Measurements from ENCODE around the gene TSPAN12. TPM values are rescaled to one million over a fixed set of nuclear protein-coding genes. Genes with fewer than 3 reads are reported as not detected.

The TSPAN12 gene
- total and polyA plus RNA-seq, 12 donors = 9.4 to 166 (median 80.6) TPM

DNA sequence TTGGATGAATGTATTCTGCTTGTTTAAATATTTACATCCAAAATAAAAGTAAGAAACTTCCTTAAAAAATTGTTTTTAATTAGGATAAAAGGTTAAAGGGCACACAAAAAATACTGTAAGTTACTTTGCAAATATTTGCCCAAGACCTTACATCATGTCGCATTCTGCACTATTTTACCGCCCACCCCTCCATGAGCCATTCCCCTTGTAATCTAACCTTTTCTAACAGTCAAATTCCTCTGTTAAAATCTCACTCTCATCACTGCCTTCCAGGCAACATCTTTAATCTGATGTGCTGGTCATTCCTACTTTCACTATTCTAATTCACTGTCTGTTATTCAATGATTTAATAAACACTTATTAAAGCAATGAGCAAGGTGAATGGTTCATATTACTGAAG lies 23.2 kb downstream of the TSPAN12 start:
- intact Hi-C loops (cut with DNase I) = no loop called here
- Histone ChIP-seq H3K4me3 (no peak overlapping the region), H3K27ac (no peak overlapping the region), H3K36me3 (replicated peaks in 1 of 2) (no peaks in the 10 kb centered on the region), H3K9me3 (replicated peaks in 1 of 3) (no peaks in the 10 kb centered on the region), H3K27me3 (no peaks in the 10 kb centered on the region), H3K4me1 (replicated peaks in 1 of 2) (no peaks in the 10 kb centered on the region)
- TF ChIP-seq, protein P1, sequence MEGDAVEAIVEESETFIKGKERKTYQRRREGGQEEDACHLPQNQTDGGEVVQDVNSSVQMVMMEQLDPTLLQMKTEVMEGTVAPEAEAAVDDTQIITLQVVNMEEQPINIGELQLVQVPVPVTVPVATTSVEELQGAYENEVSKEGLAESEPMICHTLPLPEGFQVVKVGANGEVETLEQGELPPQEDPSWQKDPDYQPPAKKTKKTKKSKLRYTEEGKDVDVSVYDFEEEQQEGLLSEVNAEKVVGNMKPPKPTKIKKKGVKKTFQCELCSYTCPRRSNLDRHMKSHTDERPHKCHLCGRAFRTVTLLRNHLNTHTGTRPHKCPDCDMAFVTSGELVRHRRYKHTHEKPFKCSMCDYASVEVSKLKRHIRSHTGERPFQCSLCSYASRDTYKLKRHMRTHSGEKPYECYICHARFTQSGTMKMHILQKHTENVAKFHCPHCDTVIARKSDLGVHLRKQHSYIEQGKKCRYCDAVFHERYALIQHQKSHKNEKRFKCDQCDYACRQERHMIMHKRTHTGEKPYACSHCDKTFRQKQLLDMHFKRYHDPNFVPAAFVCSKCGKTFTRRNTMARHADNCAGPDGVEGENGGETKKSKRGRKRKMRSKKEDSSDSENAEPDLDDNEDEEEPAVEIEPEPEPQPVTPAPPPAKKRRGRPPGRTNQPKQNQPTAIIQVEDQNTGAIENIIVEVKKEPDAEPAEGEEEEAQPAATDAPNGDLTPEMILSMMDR (IDR thresholded peaks at IDR 0.05) = no peak
- no peak for TF ChIP-seq POLR2A (IDR thresholded peaks at IDR 0.05)
- WGBS, 4 donors = 94 to 100% (median 97%) methylated on average over 2 of the region's 2 CpGs
- no peak for DNase-seq

DNA sequence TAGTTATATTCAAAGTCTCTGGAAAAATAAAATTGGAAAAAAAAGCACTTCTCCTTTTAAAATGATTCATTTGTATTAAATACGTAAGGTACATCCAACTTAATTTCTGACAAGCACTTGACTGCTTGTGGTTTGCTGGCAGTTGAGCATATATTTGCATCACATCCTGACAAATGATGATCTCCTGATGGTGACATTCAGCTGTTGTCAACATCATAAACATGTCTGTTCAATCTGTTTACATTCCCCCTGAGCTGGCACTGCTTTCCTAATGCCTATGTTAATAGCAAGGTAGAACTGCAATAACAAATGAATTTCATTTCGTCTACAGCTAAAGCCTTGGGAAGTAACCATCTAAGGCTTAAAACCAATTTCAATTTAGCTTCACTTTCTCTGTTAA lies 24.4 kb downstream of the TSPAN12 start:
- 67 to 81% (median 72%) methylated on average over 2 of the region's 2 CpGs for WGBS, 4 donors
- Histone ChIP-seq H3K4me1 (replicated peaks in 1 of 2) (no peaks in the 10 kb centered on the region), H3K27me3 (no peaks in the 10 kb centered on the region), H3K4me3 (no peak overlapping the region), H3K9me3 (replicated peaks in 1 of 3) (no peaks in the 10 kb centered on the region), H3K36me3 (replicated peaks in 1 of 2) (no peaks in the 10 kb centered on the region), H3K27ac (no peak overlapping the region)
- DNase-seq = no peak
- intact Hi-C loops (cut with DNase I) = no loop called here
- no peak for TF ChIP-seq POLR2A (IDR thresholded peaks at IDR 0.05)
- TF ChIP-seq, protein P1 (IDR thresholded peaks at IDR 0.05) = no peak

DNA sequence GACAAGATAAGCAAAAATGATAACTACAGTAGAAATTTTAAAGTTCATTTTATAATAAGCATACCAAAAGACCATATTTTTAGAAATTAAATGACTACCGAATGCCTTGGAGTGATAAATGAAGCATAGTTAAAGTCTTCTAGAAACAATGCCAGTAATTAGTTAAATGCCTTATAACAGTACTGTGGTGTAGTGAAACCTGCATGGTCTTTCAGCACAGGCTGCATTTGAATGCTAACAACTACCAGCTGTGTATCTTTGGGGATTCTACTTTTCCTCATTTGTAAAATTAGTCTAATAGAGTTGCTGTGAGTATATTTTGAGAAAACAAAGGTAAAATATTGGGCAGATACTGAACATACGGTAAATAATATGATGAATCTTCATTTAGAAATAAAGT lies 25.1 kb downstream of the TSPAN12 start:
- no peak overlapping the region for H3K4me3 ChIP-seq
- no peaks in the 10 kb centered on the region for H3K36me3 ChIP-seq (replicated peaks in 1 of 2)
- H3K27ac ChIP-seq = no peak overlapping the region
- no peak for DNase-seq
- intact Hi-C loops (cut with DNase I) = no loop called here
- H3K4me1 ChIP-seq (replicated peaks in 1 of 2) = no peaks in the 10 kb centered on the region
- no peaks in the 10 kb centered on the region for H3K9me3 ChIP-seq (replicated peaks in 1 of 3)
- no peaks in the 10 kb centered on the region for H3K27me3 ChIP-seq
- no peak for TF ChIP-seq POLR2A (IDR thresholded peaks at IDR 0.05)
- TF ChIP-seq, protein P1 (IDR thresholded peaks at IDR 0.05) = no peak
- WGBS, 4 donors = 80 to 84% (median 82%) methylated on average over 2 of the region's 2 CpGs

DNA sequence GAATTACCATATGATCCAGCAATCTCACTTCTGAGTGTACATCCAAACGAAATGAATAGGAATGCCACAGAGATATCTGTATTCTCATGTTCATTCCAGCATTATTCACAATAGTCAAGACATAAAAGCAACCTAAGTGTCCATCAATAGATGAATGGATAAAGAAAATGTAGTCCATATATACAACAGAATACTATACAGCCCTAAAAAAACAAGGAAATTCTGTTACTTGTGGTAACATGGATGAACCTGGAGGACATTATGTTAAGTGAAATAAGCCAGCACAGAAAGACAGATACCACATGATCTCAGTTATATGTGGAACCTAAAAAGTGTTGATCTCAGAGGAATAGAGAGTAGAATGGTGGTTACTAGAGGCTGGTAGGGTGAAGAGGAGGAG lies 26.7 kb downstream of the TSPAN12 start:
- no peaks in the 10 kb centered on the region for H3K9me3 ChIP-seq (replicated peaks in 1 of 3)
- no peak for TF ChIP-seq POLR2A (IDR thresholded peaks at IDR 0.05)
- TF ChIP-seq, protein P1 (IDR thresholded peaks at IDR 0.05) = no peak
- no peak overlapping the region for H3K4me3 ChIP-seq
- H3K36me3 ChIP-seq (replicated peaks in 1 of 2) = no peaks in the 10 kb centered on the region
- no peaks in the 10 kb centered on the region for H3K4me1 ChIP-seq (replicated peaks in 1 of 2)
- H3K27me3 ChIP-seq = no peaks in the 10 kb centered on the region
- intact Hi-C loops (cut with DNase I) = no loop called here
- 77 to 89% (median 81%) methylated on average over 1 of the region's 1 CpG for WGBS, 4 donors
- H3K27ac ChIP-seq = no peak overlapping the region
- no peak for DNase-seq

Measured in adrenal gland (tissue), 12 donors.